PFSK-1 (cell line): Measurements from ENCODE around the gene KCNJ1.

Experiments used
- FOXP2 ChIP-seq: optimal IDR thresholded peaks from 2 replicates; pipeline ENCODE3; 2011; ENCODE audit warnings: borderline replicate concordance, control low read depth, inconsistent platforms; ENCODE audit not compliant: insufficient read depth; ENCODE audit errors: extremely low read length, extremely low read depth
- POLR2AphosphoS5 ChIP-seq: IDR thresholded peaks from 2 replicates; pipeline ENCODE4 v1.6.1; 2012; ENCODE audit warnings: low read depth, mild to moderate bottlenecking, control low read depth, low read length, moderate library complexity
- SIN3A ChIP-seq: IDR thresholded peaks from 2 replicates; pipeline ENCODE4 v1.6.1; 2012; ENCODE audit warnings: mild to moderate bottlenecking, low read length, moderate library complexity, borderline replicate concordance; ENCODE audit not compliant: insufficient read depth
- TAF1 ChIP-seq: IDR thresholded peaks from 2 replicates; pipeline ENCODE4 v1.6.1; 2012; ENCODE audit warnings: low read length, control low read depth, borderline replicate concordance; ENCODE audit not compliant: insufficient read depth
- TF ChIP-seq, protein P1 (sequence below), 2 experiments: IDR thresholded peaks; 2 replicates each; pipeline versions ENCODE4 v1.6.1 to v1.8.0; 2011 to 2012; ENCODE audit warnings: low read depth in 2 of 2, low read length in 2 of 2, control low read depth in 1 of 2, inconsistent platforms in 1 of 2, mild to moderate bottlenecking in 1 of 2, moderate library complexity in 1 of 2; ENCODE audit not compliant: insufficient read depth in 1 of 2

Gene KCNJ1

DNA sequence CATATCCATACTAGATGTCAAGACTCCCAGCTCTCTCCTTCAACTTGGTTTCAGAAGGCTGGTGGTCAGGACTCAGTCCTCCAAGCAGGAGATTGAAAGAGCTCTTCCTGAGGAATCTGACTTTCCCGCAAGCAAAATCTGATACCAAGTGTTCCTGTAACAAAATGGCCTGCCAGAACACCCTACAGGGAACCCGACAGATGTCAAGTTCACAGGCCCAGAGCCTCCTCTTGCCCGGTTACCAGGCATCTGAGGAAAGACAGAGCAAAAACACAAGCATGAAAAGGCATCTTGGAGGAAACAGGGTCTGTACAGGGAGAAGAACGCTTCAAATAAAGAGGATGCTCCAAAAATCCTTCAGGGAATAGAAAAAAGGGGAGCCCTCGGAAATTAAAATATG, 15.4 kb upstream of the KCNJ1 start:
- no peak for TF ChIP-seq SIN3A
- no peak for TF ChIP-seq TAF1
- no peak for TF ChIP-seq POLR2AphosphoS5
- TF ChIP-seq, protein P1, sequence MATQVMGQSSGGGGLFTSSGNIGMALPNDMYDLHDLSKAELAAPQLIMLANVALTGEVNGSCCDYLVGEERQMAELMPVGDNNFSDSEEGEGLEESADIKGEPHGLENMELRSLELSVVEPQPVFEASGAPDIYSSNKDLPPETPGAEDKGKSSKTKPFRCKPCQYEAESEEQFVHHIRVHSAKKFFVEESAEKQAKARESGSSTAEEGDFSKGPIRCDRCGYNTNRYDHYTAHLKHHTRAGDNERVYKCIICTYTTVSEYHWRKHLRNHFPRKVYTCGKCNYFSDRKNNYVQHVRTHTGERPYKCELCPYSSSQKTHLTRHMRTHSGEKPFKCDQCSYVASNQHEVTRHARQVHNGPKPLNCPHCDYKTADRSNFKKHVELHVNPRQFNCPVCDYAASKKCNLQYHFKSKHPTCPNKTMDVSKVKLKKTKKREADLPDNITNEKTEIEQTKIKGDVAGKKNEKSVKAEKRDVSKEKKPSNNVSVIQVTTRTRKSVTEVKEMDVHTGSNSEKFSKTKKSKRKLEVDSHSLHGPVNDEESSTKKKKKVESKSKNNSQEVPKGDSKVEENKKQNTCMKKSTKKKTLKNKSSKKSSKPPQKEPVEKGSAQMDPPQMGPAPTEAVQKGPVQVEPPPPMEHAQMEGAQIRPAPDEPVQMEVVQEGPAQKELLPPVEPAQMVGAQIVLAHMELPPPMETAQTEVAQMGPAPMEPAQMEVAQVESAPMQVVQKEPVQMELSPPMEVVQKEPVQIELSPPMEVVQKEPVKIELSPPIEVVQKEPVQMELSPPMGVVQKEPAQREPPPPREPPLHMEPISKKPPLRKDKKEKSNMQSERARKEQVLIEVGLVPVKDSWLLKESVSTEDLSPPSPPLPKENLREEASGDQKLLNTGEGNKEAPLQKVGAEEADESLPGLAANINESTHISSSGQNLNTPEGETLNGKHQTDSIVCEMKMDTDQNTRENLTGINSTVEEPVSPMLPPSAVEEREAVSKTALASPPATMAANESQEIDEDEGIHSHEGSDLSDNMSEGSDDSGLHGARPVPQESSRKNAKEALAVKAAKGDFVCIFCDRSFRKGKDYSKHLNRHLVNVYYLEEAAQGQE (IDR thresholded peaks at IDR 0.05; ENCODE audit: insufficient read depth in 1 of 2, low read depth in 2 of 2, low read length in 2 of 2) = no peak
- TF ChIP-seq FOXP2 = no peak

DNA sequence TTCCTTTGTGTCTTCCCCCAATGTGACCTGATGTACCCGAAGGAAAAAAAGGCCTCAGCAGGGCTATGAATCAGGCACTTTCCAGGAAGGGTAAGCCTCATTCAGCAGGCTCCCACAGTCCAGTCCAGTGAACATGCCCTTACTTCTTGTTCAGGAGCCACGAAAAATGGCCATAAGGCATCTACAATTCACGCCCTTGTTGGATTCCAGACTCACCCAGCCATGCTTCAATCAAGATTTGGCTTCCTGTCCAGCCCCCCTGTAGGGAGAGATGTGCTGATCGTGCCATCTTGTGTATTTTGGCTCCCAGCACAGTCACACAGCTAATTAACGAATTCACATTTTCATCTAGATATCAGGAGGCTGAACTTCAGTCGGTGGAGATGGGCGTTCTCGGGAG, 14.1 kb upstream of the KCNJ1 start:
- TF ChIP-seq, protein P1 (IDR thresholded peaks at IDR 0.05; ENCODE audit: insufficient read depth in 1 of 2, low read depth in 2 of 2, low read length in 2 of 2) = no peak
- no peak for TF ChIP-seq POLR2AphosphoS5
- TF ChIP-seq FOXP2 = no peak
- no peak for TF ChIP-seq TAF1
- TF ChIP-seq SIN3A = no peak

DNA sequence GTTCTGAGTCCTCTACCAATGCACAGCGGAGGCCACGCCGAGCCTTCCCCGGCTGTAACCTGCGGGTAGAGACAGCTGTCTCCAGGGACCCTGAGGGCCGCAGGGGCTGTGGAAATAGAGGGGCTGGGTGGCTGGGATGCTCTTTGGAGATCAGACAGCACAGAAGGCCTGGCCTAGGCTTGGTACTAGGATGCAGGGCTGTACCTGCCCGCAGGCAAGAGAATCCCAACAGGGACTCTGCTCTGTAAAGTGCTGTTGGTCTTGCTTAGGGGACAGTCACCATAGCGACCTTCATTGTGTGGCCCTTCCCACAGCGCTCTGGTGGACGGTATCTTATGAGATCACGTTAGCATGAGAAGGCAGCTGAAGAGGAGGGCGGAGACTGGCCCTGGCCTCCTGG, 12.7 kb upstream of the KCNJ1 start:
- TF ChIP-seq SIN3A = no peak
- no peak for TF ChIP-seq FOXP2
- no peak for TF ChIP-seq TAF1
- TF ChIP-seq, protein P1 (IDR thresholded peaks at IDR 0.05; ENCODE audit: insufficient read depth in 1 of 2, low read depth in 2 of 2, low read length in 2 of 2) = no peak
- no peak for TF ChIP-seq POLR2AphosphoS5

DNA sequence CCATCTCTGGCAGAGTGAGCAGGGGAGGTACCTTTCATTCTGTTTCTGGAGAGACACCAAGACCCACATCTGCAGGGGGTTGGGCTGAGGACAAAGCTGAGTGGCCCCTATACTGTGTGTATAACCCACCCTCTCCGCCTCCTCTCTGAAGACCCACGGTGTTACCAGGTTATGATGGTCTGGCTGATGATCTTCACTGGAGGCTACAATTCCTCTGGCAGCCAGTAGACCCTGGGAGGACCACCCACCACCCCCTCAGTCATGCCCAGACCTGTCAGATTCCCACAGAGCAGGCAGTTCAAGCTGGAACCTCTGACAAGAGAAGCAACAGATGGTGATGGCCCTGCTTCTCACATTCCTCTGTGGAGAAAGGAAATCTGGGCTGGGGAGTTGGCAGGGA, 11.4 kb upstream of the KCNJ1 start:
- TF ChIP-seq POLR2AphosphoS5 = no peak
- no peak for TF ChIP-seq TAF1
- TF ChIP-seq FOXP2 = no peak
- TF ChIP-seq, protein P1 (IDR thresholded peaks at IDR 0.05; ENCODE audit: insufficient read depth in 1 of 2, low read depth in 2 of 2, low read length in 2 of 2) = no peak
- no peak for TF ChIP-seq SIN3A

DNA sequence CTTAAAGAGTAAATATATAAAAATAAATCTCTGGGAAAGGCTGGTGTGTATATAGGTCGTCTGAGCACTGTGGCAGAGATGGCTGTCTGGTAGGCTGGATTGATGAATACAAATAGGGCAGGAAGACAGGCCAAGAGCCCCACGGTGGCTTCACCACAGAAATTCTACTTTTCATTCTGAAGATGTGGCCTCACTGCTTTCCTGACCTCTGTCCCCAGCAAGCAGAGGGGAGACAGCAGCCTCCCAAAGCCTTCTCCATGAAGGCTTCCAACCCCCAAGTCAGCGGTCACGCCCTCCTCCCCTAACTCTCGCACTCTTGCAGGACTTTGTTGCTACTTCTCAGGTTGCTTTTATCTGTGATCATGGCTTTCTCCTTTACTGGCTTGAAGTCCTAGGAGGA, 10.6 kb upstream of the KCNJ1 start:
- TF ChIP-seq, protein P1 (IDR thresholded peaks at IDR 0.05; ENCODE audit: insufficient read depth in 1 of 2, low read depth in 2 of 2, low read length in 2 of 2) = no peak
